HCT116 (cell line): ENCODE measurements around the gene UBE2E2. TPM values are rescaled to one million over a fixed set of nuclear protein-coding genes. Genes with fewer than 3 reads are reported as not detected.

ENCODE experiments used
- ATAC-seq: fragments of 200-7000 bp; cut with Tn5 transposase; 2 replicates; pipeline ENCODE4 v1.9.1; 2020; ENCODE audit warnings: mild to moderate bottlenecking, moderate library complexity
- BruUV-seq: library from RNA; stranded (reverse); fragments of 400-500 nt; replicated peaks from 2 replicates; lab custom pipeline; 2021; lab: Mats Ljungman, UMichigan
- CTCF ChIA-PET: fragments of 300-600 bp; sonication (Branson Sonifier 250); formaldehyde crosslinking; loops from one replicate; lab custom pipeline; 2021; ENCODE audit warnings: antibody characterized with exemption; lab: Charles Lee
- POLR2A ChIA-PET: fragments of 300-600, 350-600 bp; sonication (Branson Sonifier 250); formaldehyde crosslinking; loops from one replicate; lab custom pipeline; 2021; ENCODE audit warnings: antibody characterized with exemption; lab: Charles Lee
- RAD21 ChIA-PET, 2 experiments: fragments of 300-600 bp; sonication (Branson Sonifier 250); formaldehyde crosslinking; loops; one replicate each; lab custom pipeline; 2023; ENCODE audit warnings: low total read pairs in 2 of 2; ENCODE audit not compliant: uncharacterized antibody in 2 of 2, unreplicated experiment in 2 of 2, low non-redundant PET in 1 of 2; lab: Charles Lee
- DNase-seq: peaks from one replicate; pipeline ENCODE4 v3.0.0-alpha.2; 2010; ENCODE audit warnings: low read depth, low spot score
- H2AFZ ChIP-seq: fragments of 200-600 bp; shearing (Covaris generic), sonication (generic); 2 replicates; pipeline ENCODE4 v1.6.1; 2017; ENCODE audit warnings: low read depth, mixed run types, mixed read lengths, antibody characterized with exemption, low read length; ENCODE audit not compliant: poor library complexity, severe bottlenecking
- H3K27ac ChIP-seq: 2 replicates; pipeline ENCODE4 v1.5.1; 2012; ENCODE audit warnings: low read depth, low read length
- H3K27me3 ChIP-seq: fragments of 200-600 bp; sonication (generic); 2 replicates; pipeline ENCODE4 v1.6.1; 2016; ENCODE audit warnings: mixed run types, low read length, mixed read lengths; ENCODE audit not compliant: insufficient read depth
- H3K36me3 ChIP-seq, 2 experiments: fragments of 200-500 bp in 1 of 2; fragments of 200-600 bp in 1 of 2; sonication (Bioruptor generic) in 1 of 2; sonication (generic) in 1 of 2; 2 replicates each; pipeline versions ENCODE4 v1.5.1 to v1.6.1; 2014 to 2016; ENCODE audit warnings: low read length in 2 of 2, inconsistent platforms in 1 of 2, mixed read lengths in 1 of 2, mixed run types in 1 of 2; ENCODE audit not compliant: insufficient read depth in 2 of 2, control insufficient read depth in 1 of 2
- H3K4me1 ChIP-seq, 2 experiments: fragments of 200-600 bp in 1 of 2; sonication (generic) in 1 of 2; 2 replicates each; pipeline versions ENCODE4 v1.5.1 to v1.6.1; 2012 to 2017; ENCODE audit warnings: low read length in 2 of 2, inconsistent platforms in 1 of 2, mild to moderate bottlenecking in 1 of 2, mixed read lengths in 1 of 2, mixed run types in 1 of 2, moderate library complexity in 1 of 2; ENCODE audit not compliant: insufficient read depth in 2 of 2, control insufficient read depth in 1 of 2
- H3K4me2 ChIP-seq: fragments of 200-600 bp; sonication (generic); 2 replicates; pipeline ENCODE4 v1.6.1; 2017; ENCODE audit warnings: mixed run types, low read length, mixed read lengths
- H3K4me3 ChIP-seq, 2 experiments: fragments of 200-600 bp in 1 of 2; sonication (generic) in 1 of 2; replicated peaks in 1 of 2; 2 replicates each; pipeline ENCODE4 v1.5.1; 2011 to 2016; ENCODE audit warnings: low read length in 2 of 2, control low read depth in 1 of 2, low read depth in 1 of 2, mild to moderate bottlenecking in 1 of 2, mixed read lengths in 1 of 2, mixed run types in 1 of 2
- H3K79me2 ChIP-seq: fragments of 200-600 bp; sonication (generic); 2 replicates; pipeline ENCODE4 v1.6.1; 2017; ENCODE audit warnings: mild to moderate bottlenecking, mixed run types, low read length, moderate library complexity, mixed read lengths; ENCODE audit not compliant: insufficient read depth
- H3K9ac ChIP-seq: fragments of 200-600 bp; sonication (generic); 2 replicates; pipeline ENCODE4 v1.6.1; 2016; ENCODE audit warnings: low read length, mixed read lengths
- H3K9me2 ChIP-seq: fragments of 200-600 bp; sonication (generic), shearing (Covaris generic); 2 replicates; pipeline ENCODE4 v1.6.1; 2017; ENCODE audit warnings: mixed run types, mild to moderate bottlenecking, moderate library complexity; ENCODE audit not compliant: insufficient read depth
- H3K9me3 ChIP-seq, 2 experiments: fragments of 200-500 bp in 1 of 2; fragments of 200-600 bp in 1 of 2; sonication (Bioruptor generic) in 1 of 2; sonication (generic) in 1 of 2; 2 replicates each; pipeline ENCODE4 v1.6.1; 2014 to 2017; ENCODE audit warnings: low read length in 2 of 2, mixed read lengths in 2 of 2, inconsistent platforms in 1 of 2, low read depth in 1 of 2, mild to moderate bottlenecking in 1 of 2, mixed run types in 1 of 2, moderate library complexity in 1 of 2; ENCODE audit not compliant: control insufficient read depth in 1 of 2, insufficient read depth in 1 of 2
- H4K20me1 ChIP-seq: fragments of 200-600 bp; sonication (generic), shearing (Covaris generic); 2 replicates; pipeline ENCODE4 v1.6.1; 2017; ENCODE audit warnings: mixed run types, mild to moderate bottlenecking, moderate library complexity; ENCODE audit not compliant: insufficient read depth
- ATF3 ChIP-seq: IDR thresholded peaks from 2 replicates; pipeline ENCODE4 v1.6.1; 2012
- CEBPB ChIP-seq: IDR thresholded peaks from 2 replicates; pipeline ENCODE4 v1.6.1; 2012; ENCODE audit warnings: low read depth
- ELF1 ChIP-seq: IDR thresholded peaks from 2 replicates; pipeline ENCODE4 v1.6.1; 2012; ENCODE audit warnings: low read depth, borderline replicate concordance
- POLR2AphosphoS5 ChIP-seq: IDR thresholded peaks from 2 replicates; pipeline ENCODE4 v1.6.1; 2011; ENCODE audit warnings: mild to moderate bottlenecking, low read depth, low read length, moderate library complexity
- RAD21 ChIP-seq: IDR thresholded peaks from 2 replicates; pipeline ENCODE4 v1.6.1; 2012; ENCODE audit warnings: low read depth, mild to moderate bottlenecking
- SP1 ChIP-seq: IDR thresholded peaks from 2 replicates; pipeline ENCODE4 v1.6.1; 2012; ENCODE audit warnings: low read depth
- SRF ChIP-seq: IDR thresholded peaks from 2 replicates; pipeline ENCODE4 v1.6.1; 2012; ENCODE audit warnings: low read depth
- TCF7L2 ChIP-seq: IDR thresholded peaks from 2 replicates; pipeline ENCODE4 v1.7.0; 2011; ENCODE audit warnings: borderline replicate concordance, inconsistent platforms; ENCODE audit not compliant: insufficient read depth, insufficient read length; ENCODE audit errors: extremely low read depth
- YY1 ChIP-seq: IDR thresholded peaks from 2 replicates; pipeline ENCODE4 v1.6.1; 2011; ENCODE audit warnings: low read length, low read depth, moderate library complexity, mild to moderate bottlenecking; ENCODE audit not compliant: insufficient replicate concordance; ENCODE audit errors: extremely low read depth
- ZBTB33 ChIP-seq: IDR thresholded peaks from 2 replicates; pipeline ENCODE4 v1.6.1; 2011; ENCODE audit warnings: mild to moderate bottlenecking, low read length, moderate library complexity; ENCODE audit not compliant: insufficient replicate concordance; ENCODE audit errors: extremely low read depth
- ZFX ChIP-seq: fragments of 450-650 bp; IDR thresholded peaks from 2 replicates; pipeline ENCODE4 v1.6.1; 2017
- intact Hi-C: fragments of 100-400 bp; cut with micrococcal nuclease; formaldehyde crosslinking; loops from 2 replicates; pipeline ENCODE4 v1.10.0; 2022
- total RNA-seq: library from RNA; stranded (reverse); gene quantifications from one replicate; pipeline ENCODE4 v1.2.1, GENCODE V29; 2021; ENCODE audit not compliant: unreplicated experiment
- TF ChIP-seq, protein P1 (sequence below), 3 experiments: fragments of 200-600 bp in 1 of 3; sonication (generic) in 1 of 3; IDR thresholded peaks in 2 of 3; conservative IDR thresholded peaks in 1 of 3; 2 replicates each; pipeline ENCODE4 v1.5.1; 2012 to 2017; ENCODE audit warnings: low read depth in 2 of 3, low read length in 2 of 3, antibody characterized with exemption in 1 of 3, borderline replicate concordance in 1 of 3, control low read depth in 1 of 3, mild to moderate bottlenecking in 1 of 3, mixed read lengths in 1 of 3, mixed run types in 1 of 3, moderate library complexity in 1 of 3; ENCODE audit not compliant: insufficient read depth in 1 of 3

Gene UBE2E2
- total RNA-seq, 1 experiment from 2014 or later: 21.4 TPM

GRCh38 chr3:23623844-23624243 lies 420.7 kb downstream of the UBE2E2 start:
- no peaks in the 10 kb centered on the region for H3K9me3 ChIP-seq
- peaks cover 0 to 3% of the 10 kb centered on the region in 2 experiments; a peak in 3 of 4 replicates for H3K4me1 ChIP-seq
- H3K4me3 ChIP-seq: no peak overlapping the region
- H3K79me2 ChIP-seq: no peaks in the 10 kb centered on the region
- H4K20me1 ChIP-seq: no peaks in the 10 kb centered on the region
- H3K9ac ChIP-seq: no peak overlapping the region
- no peak overlapping the region for H3K4me2 ChIP-seq
- H3K27ac ChIP-seq: no peak overlapping the region
- H2AFZ ChIP-seq: no peak overlapping the region
- ChIA-PET POLR2A (no interaction called here), CTCF (no interaction called here), RAD21 (no interaction called here)
- TF ChIP-seq ATF3: no peak
- TF ChIP-seq, protein P1, sequence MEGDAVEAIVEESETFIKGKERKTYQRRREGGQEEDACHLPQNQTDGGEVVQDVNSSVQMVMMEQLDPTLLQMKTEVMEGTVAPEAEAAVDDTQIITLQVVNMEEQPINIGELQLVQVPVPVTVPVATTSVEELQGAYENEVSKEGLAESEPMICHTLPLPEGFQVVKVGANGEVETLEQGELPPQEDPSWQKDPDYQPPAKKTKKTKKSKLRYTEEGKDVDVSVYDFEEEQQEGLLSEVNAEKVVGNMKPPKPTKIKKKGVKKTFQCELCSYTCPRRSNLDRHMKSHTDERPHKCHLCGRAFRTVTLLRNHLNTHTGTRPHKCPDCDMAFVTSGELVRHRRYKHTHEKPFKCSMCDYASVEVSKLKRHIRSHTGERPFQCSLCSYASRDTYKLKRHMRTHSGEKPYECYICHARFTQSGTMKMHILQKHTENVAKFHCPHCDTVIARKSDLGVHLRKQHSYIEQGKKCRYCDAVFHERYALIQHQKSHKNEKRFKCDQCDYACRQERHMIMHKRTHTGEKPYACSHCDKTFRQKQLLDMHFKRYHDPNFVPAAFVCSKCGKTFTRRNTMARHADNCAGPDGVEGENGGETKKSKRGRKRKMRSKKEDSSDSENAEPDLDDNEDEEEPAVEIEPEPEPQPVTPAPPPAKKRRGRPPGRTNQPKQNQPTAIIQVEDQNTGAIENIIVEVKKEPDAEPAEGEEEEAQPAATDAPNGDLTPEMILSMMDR (IDR thresholded peaks at IDR 0.05 in 2 of 3, conservative IDR thresholded peaks at IDR 0.05 in 1 of 3; ENCODE audit: borderline replicate concordance in 1 of 3, insufficient read depth in 1 of 3, low read depth in 2 of 3, low read length in 2 of 3): no peak
- TF ChIP-seq RAD21: no peak
- TF ChIP-seq ELF1: no peak
- no peak for TF ChIP-seq YY1
- ATAC-seq (no peak), DNase-seq (no peak)
- BruUV-seq: no TSS peak
- intact Hi-C loops: no loop called here
- no peaks in the 10 kb centered on the region for H3K36me3 ChIP-seq
- no peaks in the 10 kb centered on the region for H3K9me2 ChIP-seq
- H3K27me3 ChIP-seq: no peaks in the 10 kb centered on the region

GRCh38 chr3:23624305-23624704 lies 421.2 kb downstream of the UBE2E2 start:
- Histone ChIP-seq H3K9me2 (no peaks in the 10 kb centered on the region), H3K4me3 (no peak overlapping the region), H3K79me2 (no peaks in the 10 kb centered on the region), H3K27ac (no peak overlapping the region), H3K9me3 (no peaks in the 10 kb centered on the region), H4K20me1 (no peaks in the 10 kb centered on the region), H2AFZ (no peak overlapping the region), H3K9ac (no peak overlapping the region), H3K36me3 (no peaks in the 10 kb centered on the region), H3K4me2 (no peak overlapping the region), H3K27me3 (no peaks in the 10 kb centered on the region), H3K4me1 (peaks cover 3 to 7% of the 10 kb centered on the region in 2 experiments)
- ChIA-PET RAD21 (no interaction called here), CTCF (no interaction called here), POLR2A (no interaction called here)
- intact Hi-C loops: no loop called here
- DNase-seq: no peak
- no peak for ATAC-seq
- BruUV-seq: no TSS peak
- TF ChIP-seq SP1: no peak
- TF ChIP-seq POLR2AphosphoS5: no peak
- no peak for TF ChIP-seq ELF1
- TF ChIP-seq TCF7L2: no peak
- no peak for TF ChIP-seq SRF
- TF ChIP-seq CEBPB: no peak
- TF ChIP-seq ATF3: no peak
- no peak for TF ChIP-seq ZBTB33
- TF ChIP-seq ZFX: no peak
